GM19035 (cell line): ENCODE data around the gene KCNJ16.

ENCODE experiments used
- ATAC-seq: cut with Tn5 transposase; IDR thresholded peaks from one replicate; pipeline ENCODE4 v1.9.1; 2021; ENCODE audit not compliant: unreplicated experiment

KCNJ16 gene

DNA sequence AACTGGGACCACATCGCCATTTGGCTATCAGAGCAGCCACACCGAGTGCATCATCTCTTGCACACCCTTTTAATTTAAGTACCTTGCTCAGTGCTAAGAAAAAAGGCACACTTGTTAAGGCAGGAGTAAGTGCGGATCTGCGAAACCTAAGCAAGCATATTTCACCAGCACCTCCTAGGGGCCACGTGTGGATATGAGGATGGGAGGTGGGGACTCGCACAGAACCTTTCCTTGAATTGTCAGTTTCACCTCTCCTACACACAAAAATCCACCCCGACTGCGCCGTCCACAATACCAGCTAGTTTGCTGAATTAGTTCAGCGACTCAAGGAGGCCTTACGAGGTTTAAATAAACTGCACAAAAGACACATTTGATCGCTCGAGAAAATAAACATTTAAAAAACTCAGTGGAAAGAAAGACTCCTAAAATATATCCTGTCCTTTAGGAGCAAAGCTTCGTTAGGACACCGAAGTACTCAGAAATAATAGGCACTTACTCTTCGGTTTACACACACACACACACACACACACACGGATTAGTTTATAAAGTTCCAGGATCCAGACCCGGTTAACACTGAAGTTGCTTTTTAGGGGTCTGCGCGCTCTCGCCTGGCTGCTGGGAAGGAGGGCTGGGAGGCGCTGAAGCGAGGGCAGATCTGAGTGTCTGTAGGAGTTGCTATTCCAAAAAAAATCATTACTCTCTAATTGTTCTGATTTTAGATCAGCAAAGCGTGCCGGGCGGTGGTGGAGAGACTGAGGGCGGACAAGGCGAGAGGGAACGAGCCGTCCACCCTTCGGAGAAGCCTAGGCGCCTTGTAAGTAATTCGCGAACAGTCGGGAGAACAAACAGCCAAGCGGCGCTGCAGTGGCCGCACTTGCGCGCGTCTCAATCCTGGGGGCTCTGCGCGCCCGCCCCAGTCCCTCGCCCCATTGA is 93.3 kb downstream of the KCNJ16 start:
- no peak for ATAC-seq

GRCh38 chr17:70168977-70169708 is 94.1 kb downstream of the KCNJ16 start, which contains the start of gene KCNJ2:
KCNJ2 (plus strand) TSS chr17:70169532; CDS start chr17:70175040, 5,508 bp downstream.
- peak; percentile 98 for ATAC-seq

DNA sequence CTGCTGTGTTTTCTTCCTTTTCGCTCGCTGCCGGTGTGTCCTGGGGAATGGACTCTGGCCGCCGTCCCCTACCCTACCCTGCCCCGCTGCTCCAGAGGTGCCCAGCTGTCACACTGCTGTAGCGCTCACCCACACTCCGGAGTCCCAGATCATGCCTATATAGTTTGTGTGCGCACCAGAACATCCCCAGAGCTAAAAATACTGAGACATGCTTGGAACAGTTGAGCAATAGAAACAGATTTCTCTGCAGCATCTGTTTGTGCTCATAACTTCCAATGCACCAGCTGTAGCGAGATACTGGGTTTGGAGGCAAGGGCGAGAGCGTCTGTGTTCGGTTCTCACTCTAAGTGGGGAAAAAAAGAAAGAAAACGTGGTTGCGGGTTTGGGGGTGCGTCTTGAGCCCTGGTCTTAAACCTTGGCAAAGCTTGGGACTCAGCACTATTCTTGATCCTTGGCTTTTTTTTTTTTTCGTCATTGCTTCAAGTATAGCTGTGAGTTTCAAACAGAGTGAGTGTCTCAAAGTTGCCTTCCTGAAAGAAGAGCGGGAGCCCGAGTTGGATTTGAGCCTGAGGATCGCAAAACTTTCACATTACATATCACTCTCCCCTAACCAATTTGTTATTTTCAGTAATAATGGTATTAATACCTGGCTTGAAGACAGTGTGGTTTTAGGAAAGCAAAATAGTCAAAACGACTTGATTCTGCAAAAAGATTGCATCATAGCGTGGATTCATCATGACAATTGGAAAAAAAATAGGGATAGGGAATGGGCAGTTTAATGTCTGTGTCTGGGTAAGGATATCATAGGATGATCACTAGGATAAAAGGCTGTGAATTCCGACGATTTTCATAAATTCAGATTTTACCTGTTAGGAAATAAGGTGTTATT is 94.9 kb downstream of the KCNJ16 start:
- ATAC-seq = no peak

GRCh38 chr17:70171159-70171558 is 96.1 kb downstream of the KCNJ16 start:
- ATAC-seq = no peak

GRCh38 chr17:70172449-70172848 is 97.4 kb downstream of the KCNJ16 start:
- ATAC-seq = no peak

DNA sequence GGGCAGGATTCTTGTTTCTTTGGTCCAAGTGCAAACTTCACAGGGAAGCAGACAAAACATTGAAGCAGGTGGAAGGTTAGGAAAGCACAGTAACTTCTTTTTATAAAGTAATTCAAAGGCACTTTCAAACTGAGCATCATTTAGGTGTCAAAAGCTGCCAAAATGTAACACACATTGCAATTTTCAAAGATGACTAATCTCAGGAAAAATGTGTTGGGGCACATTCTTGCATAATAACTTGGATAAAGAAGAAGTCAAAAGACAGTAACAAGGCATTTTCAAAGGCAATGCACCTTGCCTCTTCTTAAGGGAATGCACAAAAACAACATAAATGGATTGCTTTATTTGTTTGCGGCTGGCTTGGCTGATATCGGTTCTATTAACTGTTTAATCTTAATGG is 97.9 kb downstream of the KCNJ16 start:
- no peak for ATAC-seq

- ATAC-seq = no peak
Measured at GRCh38 chr17:70173681-70174080, 98.7 kb downstream of the KCNJ16 start.

DNA sequence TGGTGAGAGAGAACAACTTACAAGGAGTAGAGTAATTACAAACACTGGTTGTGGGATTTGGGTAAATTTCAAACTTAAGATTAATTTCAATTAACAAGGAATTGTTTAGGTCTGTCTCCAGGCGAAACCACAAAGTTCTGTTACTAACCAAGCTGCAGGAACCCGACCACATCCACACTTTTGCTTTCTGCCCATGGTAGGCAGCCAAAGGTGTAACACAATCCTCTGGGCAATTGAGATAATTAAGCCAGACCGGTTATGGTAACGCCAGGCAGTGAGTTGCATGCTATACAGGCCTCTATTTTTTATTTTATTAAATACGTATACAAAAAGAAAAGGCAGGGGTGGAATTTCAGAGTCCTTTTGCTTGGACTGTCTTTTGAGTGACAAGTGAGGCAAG is 106.4 kb downstream of the KCNJ16 start:
- ATAC-seq = no peak

- ATAC-seq = no peak
Measured at GRCh38 chr17:70181866-70182265, 106.8 kb downstream of the KCNJ16 start.

DNA sequence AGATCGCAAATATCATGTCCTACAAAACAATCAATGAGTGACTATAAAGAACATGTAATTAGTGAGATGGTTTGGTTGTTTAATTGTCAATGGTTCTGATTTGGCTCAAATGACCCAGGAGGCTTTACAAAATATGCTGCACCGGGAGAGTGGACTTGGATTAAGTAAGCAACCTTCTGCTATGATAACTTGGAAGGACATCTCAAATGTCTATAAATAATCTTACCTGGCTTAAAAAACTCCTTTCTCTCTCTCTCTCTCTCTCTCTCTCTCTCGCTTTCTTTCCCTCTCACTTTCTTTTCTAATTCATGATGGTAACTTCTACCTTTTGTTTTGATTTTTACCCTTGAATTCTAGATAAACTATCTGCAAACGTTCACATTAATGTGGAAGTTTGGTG is 108.5 kb downstream of the KCNJ16 start:
- no peak for ATAC-seq

DNA sequence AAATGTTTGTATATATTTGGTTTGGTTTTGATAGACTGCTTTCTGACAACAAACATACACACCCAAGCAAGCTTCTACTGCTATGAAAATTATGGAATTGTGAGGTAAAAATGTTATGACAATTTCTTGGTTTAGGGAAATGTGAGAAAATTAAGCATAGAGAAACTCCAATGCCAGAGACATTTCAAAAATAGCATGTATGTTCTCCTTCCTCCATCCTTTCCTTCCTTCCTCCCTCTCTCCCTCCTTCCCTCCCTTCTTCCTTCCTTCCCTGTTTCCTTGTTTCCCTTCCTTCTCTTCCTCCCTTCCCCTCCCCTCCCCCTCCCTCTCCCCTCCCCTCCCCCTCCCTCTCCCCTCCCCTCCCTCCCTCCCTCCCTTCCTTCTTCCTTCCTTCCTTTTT is 109.2 kb downstream of the KCNJ16 start:
- no peak for ATAC-seq

DNA sequence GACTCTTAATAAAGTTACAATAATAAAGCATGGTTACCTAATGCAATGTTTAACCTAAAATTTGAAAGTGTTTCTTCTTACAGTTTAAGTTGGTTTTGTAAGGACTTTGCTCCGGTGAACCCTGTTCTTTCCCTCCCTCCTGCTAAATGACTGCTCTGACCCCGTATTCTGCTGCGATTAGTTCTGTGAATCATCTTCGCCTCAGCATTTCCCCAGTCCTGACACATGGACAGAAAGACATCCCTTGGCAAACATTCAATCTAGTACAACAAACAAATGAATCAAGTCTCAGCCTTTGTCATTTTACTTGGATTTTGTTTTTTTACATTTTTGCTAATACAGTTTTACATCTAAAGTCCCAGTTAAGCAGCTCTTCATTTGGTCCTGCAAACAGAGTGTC is 109.7 kb downstream of the KCNJ16 start:
- ATAC-seq = no peak
